A172 (cell line): ENCODE results near the gene FRAS1. TPM values are rescaled to one million over a fixed set of nuclear protein-coding genes. Genes with fewer than 3 reads are reported as not detected.
"Not testable (repeated sequence)": the region's sequence is repeated elsewhere in the genome, so short reads cannot be mapped to it uniquely, and the experiment has no call there.

Source experiments
- DNase-seq: peaks from one replicate; pipeline ENCODE4 v3.0.0-alpha.2; 2015; ENCODE audit warnings: low spot score
- total RNA-seq: library from RNA; depleted of rRNA; stranded (reverse); fragments of >200 nt; shearing (Covaris generic); gene quantifications from 2 replicates; pipeline ENCODE4 v1.2.3, GENCODE V29; 2014; rRNA removed

FRAS1 gene
- total RNA-seq, result 0.81 and 1.2 TPM in 2 replicates

GRCh38 chr4:78057135-78057599 lies at the start of gene FRAS1:
Gene FRAS1, plus strand, starts transcription at chr4:78057323. Its CDS starts 687 bp downstream, at chr4:78058010.
- DNase-seq, result no peak

GRCh38 chr4:78011003-78011402 lies 46.1 kb upstream of the FRAS1 start:
- not testable (repeated sequence) for DNase-seq

GRCh38 chr4:78014889-78015886 lies 41.9 kb upstream of the FRAS1 start:
- DNase-seq, result no peak

GRCh38 chr4:78018271-78019049 lies 38.7 kb upstream of the FRAS1 start:
- DNase-seq, result no peak

- DNase-seq, result no peak
Observed at GRCh38 chr4:78019414-78019813, 37.7 kb upstream of the FRAS1 start.

- no peak for DNase-seq
Observed at GRCh38 chr4:78020677-78021076, 36.4 kb upstream of the FRAS1 start.

- DNase-seq, result no peak
Observed at GRCh38 chr4:78022517-78022916, 34.6 kb upstream of the FRAS1 start.

GRCh38 chr4:78024085-78024484 lies 33.0 kb upstream of the FRAS1 start:
- DNase-seq, result no peak

- no peak for DNase-seq
Observed at GRCh38 chr4:78024576-78025091, 32.5 kb upstream of the FRAS1 start.

- no peak for DNase-seq
Observed at GRCh38 chr4:78031417-78031950, 25.6 kb upstream of the FRAS1 start.

GRCh38 chr4:78032446-78032845 lies 24.7 kb upstream of the FRAS1 start:
- no peak for DNase-seq

GRCh38 chr4:78032929-78033328 lies 24.2 kb upstream of the FRAS1 start:
- DNase-seq, result no peak

- no peak for DNase-seq
Observed at GRCh38 chr4:78033861-78034260, 23.3 kb upstream of the FRAS1 start.

GRCh38 chr4:78038704-78039103 lies 18.4 kb upstream of the FRAS1 start:
- no peak for DNase-seq

GRCh38 chr4:78039678-78040077 lies 17.4 kb upstream of the FRAS1 start:
- DNase-seq, result no peak

GRCh38 chr4:78040431-78040830 lies 16.7 kb upstream of the FRAS1 start:
- DNase-seq, result no peak

- no peak for DNase-seq
Observed at GRCh38 chr4:78047366-78047765, 9.8 kb upstream of the FRAS1 start.

GRCh38 chr4:78056265-78057129 lies 626 bp upstream of the FRAS1 start:
- peak; percentile 25 for DNase-seq

- DNase-seq, result no peak
Observed at GRCh38 chr4:78057600-78058550, 752 bp downstream of the FRAS1 start.
